Measurements from ENCODE around the gene CA4.
"Not testable (repeated sequence)": the region's sequence is repeated elsewhere in the genome, so short reads cannot be mapped to it uniquely, and the experiment has no call there.

CA4 gene

GRCh38 chr17:60188759-60189158 lies 39.0 kb downstream of the CA4 start:
- H3K4me3 ChIP-seq (replicated peaks in 1 of 2; ENCODE audit: low read depth in 2 of 2, low read length in 2 of 2), result no peak overlapping the region
- no peak for DNase-seq (ENCODE audit: low read depth in 2 of 2)
- TF ChIP-seq, protein P1, sequence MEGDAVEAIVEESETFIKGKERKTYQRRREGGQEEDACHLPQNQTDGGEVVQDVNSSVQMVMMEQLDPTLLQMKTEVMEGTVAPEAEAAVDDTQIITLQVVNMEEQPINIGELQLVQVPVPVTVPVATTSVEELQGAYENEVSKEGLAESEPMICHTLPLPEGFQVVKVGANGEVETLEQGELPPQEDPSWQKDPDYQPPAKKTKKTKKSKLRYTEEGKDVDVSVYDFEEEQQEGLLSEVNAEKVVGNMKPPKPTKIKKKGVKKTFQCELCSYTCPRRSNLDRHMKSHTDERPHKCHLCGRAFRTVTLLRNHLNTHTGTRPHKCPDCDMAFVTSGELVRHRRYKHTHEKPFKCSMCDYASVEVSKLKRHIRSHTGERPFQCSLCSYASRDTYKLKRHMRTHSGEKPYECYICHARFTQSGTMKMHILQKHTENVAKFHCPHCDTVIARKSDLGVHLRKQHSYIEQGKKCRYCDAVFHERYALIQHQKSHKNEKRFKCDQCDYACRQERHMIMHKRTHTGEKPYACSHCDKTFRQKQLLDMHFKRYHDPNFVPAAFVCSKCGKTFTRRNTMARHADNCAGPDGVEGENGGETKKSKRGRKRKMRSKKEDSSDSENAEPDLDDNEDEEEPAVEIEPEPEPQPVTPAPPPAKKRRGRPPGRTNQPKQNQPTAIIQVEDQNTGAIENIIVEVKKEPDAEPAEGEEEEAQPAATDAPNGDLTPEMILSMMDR (IDR thresholded peaks at IDR 0.05; ENCODE audit: low read depth, low read length), result no peak

DNA sequence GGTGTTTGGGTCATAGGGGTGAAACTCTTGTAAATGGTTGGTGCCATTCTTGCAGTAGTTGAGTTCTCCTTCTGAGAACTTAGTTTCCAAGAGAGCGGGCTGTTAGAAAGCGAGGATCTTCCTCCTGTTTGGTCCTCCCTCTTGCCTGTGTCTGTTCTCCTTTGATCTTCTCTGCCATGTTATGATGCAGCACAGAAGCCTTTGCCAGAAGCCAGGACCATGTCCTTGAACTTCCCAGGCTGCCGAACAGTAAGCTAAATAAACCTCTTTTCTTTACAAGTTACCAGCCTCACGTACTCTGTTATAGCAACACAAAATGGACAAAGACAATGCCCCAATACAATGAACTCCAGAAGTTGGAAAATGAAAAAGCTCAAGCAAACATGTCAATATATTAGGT lies 40.3 kb downstream of the CA4 start:
- H3K4me3 ChIP-seq (replicated peaks in 1 of 2; ENCODE audit: low read depth in 2 of 2, low read length in 2 of 2); DNase-seq (ENCODE audit: low read depth in 2 of 2): not testable (repeated sequence)

GRCh38 chr17:60193032-60193431 lies 43.3 kb downstream of the CA4 start:
- not testable (repeated sequence) for H3K4me3 ChIP-seq (replicated peaks in 1 of 2; ENCODE audit: low read depth in 2 of 2, low read length in 2 of 2); DNase-seq (ENCODE audit: low read depth in 2 of 2)

DNA sequence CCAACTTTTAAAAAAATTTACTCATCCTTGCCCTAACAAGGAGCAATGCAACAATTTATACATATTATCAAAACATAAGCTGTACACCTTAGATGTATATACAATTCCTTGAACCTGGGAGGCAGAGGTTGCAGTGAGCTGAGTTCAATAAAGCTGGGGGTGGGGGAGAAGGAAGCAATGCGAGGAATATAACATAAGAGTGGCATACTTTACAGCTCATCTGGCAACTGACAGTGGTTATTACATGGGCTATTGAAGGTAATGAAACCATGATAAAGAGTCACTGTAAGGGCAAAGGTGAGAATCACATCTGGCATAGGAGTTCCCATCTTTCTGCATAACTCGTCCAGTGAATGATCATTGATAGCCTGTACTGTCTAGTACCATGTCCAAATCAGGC lies 43.7 kb downstream of the CA4 start:
- H3K4me3 ChIP-seq (replicated peaks in 1 of 2; ENCODE audit: low read depth in 2 of 2, low read length in 2 of 2), result no peak overlapping the region
- TF ChIP-seq, protein P1 (IDR thresholded peaks at IDR 0.05; ENCODE audit: low read depth, low read length), result no peak
- no peak for DNase-seq (ENCODE audit: low read depth in 2 of 2)

DNA sequence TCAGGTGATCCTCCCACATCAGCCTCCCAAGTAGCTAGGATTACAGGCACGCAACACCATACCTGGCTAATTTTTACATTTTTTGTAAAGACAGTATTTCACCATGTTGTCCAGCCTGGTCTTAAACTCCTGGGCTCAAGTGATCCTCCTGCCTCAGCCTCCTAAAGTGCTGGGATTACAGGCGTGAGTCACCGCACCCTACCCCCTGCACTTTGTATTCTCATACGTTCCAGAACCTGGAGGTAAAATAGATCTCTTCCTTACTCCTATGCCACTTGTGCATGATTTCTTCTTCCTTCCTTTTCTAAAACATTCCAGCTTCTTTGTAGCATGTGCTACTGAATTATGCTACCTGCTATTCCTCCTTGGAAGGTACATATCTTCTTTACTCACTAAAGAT lies 44.4 kb downstream of the CA4 start:
- H3K4me3 ChIP-seq (replicated peaks in 1 of 2; ENCODE audit: low read depth in 2 of 2, low read length in 2 of 2); DNase-seq (ENCODE audit: low read depth in 2 of 2): not testable (repeated sequence)

- DNase-seq (ENCODE audit: low read depth in 2 of 2); H3K4me3 ChIP-seq (replicated peaks in 1 of 2; ENCODE audit: low read depth in 2 of 2, low read length in 2 of 2): not testable (repeated sequence)
These were observed 48.9 kb downstream of the CA4 start for GRCh38 chr17:60198630-60199029.

DNA sequence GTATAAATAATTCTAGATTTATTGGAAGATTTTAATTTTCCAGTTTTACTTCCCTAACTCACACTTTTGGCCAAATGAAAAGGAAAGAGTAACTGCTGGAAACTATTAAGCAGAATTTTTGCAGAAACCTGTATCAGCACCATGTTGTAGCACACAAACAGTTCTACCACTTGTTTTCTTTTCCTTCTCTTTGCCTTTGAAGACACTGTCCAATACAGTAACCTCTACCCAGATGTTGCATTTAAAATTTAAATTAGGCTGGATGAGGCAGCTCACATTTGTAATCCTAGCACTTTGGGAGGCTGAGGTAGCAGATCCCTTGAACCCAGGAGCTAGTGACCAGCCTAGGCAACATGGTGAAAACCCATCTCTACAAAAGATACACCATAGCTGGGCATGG lies 56.0 kb downstream of the CA4 start:
- DNase-seq (ENCODE audit: low read depth in 2 of 2); H3K4me3 ChIP-seq (replicated peaks in 1 of 2; ENCODE audit: low read depth in 2 of 2, low read length in 2 of 2): not testable (repeated sequence)

DNA sequence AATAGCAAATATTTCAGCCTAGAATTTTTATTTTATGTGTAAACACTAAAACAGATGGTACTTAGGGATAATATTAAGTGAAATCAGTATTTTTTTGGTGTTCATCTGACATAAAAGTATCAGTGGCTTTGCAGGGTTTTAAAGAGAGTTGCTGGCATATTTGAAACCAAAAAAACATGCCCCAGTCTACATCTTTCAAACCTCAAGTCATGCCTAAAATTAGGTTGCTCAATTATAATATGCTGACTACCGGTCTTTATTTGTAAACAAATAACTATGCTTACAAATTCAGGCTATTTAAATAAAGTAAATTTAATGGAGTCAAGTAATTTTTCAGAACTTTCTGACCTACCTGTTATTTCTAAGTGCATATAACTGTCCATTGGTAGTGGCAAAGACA lies 58.5 kb downstream of the CA4 start:
- not testable (repeated sequence) for DNase-seq (ENCODE audit: low read depth in 2 of 2); H3K4me3 ChIP-seq (replicated peaks in 1 of 2; ENCODE audit: low read depth in 2 of 2, low read length in 2 of 2)
